Raji (cell line): ENCODE measurements around the gene TEKTIP1.

ENCODE experiments used
- POLR2A ChIP-seq: IDR thresholded peaks from 2 replicates; pipeline ENCODE4 v1.6.1; 2011; ENCODE audit warnings: low read depth, low read length, control low read depth; ENCODE audit not compliant: insufficient read depth

TEKTIP1 gene

DNA sequence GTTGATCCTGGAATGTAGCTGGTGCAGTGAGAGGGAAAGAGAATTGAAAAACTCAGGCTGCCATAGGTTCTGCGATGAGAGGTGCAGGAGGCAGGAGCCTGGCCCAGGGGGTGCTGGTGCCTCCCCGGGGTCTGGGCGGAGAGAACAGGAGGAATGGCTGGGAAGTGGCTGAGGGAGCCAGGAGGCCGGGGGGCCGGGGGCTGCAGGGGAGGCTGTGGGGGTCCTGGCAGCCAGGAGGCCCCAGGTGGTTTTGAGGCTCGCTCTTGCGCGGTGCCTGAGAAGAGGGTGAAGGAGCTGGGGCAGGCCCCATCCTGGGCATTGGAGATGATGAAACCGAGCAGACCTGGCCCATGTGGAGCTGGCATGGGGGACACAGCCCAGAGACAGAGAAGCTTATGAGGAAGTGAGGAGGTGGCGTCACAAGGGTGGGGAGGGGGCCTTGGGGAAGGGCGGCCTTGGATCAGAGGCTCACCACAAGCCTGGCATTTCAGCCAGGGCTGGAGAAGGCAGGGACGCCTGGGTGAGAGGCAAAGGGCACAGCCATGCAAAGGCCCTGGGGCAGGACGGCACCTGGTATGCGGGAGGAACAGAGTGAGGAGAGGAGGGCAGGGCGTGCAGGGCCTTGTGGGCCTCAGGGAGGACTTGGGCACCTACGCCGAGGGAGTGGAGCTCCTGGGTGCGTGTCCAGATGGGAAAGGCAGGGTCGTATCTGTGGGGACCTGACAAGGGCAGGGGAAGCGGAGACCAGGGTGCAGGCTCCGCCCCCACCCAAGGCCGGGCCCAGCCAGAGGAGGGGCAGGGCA is 1.3 kb upstream of the TEKTIP1 start:
- no peak for TF ChIP-seq POLR2A

DNA sequence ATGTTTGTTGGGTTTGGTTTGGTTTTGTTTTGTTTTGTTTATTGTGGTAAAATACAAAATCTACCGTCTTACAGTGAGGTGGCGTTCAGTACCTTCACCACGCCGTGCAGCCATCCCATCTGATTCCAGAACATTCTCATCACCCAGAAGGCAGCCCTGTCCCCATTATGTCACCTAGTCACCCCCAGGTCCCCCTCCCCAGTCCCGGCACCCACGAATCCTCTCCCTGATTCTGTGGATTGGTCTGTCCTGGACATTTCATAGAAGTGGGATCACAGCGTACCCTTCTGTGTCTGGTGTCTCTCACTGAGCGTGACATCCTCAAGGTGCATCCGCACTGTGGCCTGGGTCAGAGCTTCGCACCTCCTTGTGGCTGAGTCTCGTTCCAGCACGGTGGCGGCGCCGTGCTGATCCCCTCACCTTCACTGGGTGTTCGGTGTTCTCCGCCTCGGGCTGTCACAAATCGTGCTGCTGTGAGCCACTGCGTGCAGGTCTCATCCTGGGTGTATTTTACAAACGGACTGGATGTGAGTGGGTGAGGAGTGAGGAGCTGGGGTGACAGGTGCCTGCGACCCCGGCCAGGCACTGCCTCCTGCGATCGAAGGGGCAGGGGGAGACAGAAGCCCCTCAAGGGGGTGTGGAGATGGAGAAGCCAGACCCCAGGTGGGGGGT is 580 bp upstream of the TEKTIP1 start:
- no peak for TF ChIP-seq POLR2A

DNA sequence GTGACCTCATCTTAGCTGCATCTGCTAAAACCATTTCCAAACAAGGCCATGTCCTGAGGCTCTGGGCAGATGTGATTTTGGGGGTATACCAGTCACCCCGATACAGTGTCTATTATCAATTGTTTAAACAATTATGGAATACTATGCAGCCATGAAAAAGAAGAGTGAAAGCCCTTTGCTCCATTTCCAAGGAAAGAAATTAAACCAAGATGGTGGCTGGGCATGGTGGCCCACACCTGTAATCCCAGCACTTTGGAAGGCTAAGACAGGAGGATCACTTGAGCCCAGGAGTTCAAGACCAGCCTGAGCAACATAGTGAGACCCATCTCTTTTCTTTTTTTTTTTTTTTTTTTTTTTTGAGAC is 763 bp downstream of the TEKTIP1 start:
- no peak for TF ChIP-seq POLR2A

DNA sequence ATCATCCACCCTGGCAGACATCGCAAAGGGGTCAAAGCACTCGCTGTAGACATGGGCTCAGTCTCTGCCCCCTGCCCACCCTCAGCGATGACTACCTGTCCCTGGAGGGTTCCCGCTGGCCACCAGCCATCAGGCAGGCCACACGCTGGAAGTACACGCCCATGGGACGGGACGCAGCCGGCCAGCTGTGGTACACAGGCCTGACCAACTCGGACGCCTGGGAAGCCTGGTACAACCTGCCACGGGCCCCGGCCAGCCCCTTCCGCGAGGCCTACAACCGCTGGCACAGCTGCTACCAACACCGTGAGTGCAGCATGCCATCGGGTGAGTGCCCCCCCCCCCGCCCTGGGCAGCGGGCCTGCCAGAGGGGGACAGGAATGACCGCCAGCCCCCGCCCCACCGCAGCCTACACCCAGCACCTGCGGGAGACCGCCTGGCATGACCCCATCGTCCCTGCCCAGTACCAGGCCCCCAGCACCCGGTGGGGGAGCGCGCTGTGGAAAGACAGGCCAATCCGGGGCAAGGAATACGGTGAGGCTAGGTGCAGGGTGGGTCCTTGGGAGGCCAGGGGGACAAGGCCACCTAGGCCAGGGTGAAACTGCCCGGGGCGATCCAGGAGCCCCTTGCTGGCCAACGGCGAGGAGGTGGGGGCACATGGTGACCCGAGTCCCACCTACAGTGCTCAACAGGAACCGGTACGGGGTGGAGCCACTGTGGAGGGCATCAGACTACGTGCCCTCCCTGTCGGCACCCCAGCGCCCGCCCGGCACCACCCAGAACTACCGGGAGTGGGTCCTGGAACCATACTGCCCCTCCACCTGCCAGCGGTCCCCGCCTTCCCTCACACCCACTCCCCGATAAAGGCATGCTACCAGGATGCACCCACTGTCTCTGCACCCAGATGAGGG is 4.4 kb downstream of the TEKTIP1 start:
- no peak for TF ChIP-seq POLR2A

DNA sequence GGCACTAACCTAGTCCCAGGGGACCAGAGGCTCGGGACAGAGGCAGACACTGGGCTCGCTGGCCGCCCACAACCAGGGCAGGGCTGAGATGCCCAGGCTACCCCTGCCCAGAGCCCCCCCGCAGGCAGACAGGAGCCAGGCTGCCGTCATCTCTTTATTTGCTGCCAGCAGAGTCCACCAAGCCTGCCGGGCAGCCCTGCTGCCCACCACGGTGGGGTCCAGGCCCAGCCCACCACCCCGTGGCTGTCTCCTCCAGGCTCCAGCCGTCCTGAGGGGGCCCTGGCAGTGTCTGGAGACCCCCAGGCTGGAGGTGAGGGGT is 5.0 kb downstream of the TEKTIP1 start:
- no peak for TF ChIP-seq POLR2A

DNA sequence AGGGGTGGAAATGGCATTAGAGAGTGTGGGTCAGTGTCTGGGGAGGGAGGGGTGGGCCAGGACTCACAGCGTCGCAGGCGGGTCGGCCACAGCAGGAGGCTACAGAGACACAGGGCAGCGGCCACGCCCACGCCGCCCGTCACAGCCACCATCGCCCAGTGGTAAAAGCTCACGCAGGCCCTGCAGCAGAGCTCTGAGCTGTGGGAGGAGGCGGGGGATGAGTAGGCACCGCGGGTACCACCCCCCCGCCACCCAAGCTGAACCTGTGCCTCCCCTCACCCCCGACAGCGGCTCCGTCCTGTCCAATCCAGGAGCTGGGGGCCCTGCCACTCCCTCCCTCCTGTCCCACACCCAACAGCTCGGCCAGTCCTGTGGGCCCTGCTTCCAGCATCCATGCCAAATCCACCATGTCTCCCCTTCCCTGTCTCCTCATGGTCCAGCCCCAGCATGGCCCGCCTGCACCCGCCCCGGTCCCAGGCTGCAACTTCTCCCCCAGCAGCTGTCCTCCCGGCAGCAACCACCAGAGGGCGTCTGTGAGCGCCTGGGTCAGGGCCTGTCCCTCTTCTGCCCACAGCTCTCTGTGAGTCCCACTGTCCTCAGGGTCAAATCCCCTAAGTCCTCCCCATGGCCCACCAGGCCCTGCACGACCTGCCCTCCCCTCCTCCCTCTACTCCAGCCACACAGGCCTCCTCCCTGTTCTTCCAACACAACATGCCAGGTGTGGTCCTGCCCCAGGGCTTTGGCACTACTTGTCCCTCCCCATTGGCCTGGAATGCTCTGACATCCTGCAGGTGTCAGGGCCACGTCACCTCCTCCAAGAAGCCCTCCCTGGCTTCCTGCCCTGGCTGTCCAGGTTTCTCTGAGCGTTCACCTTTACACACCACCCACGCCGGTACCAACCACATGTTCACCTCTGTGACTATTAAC is 6.0 kb downstream of the TEKTIP1 start:
- no peak for TF ChIP-seq POLR2A

DNA sequence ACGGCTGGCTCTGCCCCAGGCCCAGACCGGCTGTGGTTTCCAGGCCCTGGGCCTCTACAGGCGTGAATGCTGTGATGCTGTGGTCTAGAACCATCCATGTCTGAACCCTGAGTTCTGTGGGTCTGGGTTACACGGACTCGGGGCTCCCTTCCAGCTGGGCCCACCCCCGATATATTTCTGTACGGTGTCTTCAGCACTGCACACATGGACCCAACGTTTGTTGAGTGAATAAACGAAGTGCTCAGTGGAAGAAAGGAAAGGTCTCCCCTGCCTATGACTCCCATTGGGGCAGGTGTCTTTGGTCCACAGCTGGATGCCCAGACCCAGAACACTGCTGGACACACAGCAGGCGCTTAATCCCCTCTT is 6.7 kb downstream of the TEKTIP1 start:
- no peak for TF ChIP-seq POLR2A

DNA sequence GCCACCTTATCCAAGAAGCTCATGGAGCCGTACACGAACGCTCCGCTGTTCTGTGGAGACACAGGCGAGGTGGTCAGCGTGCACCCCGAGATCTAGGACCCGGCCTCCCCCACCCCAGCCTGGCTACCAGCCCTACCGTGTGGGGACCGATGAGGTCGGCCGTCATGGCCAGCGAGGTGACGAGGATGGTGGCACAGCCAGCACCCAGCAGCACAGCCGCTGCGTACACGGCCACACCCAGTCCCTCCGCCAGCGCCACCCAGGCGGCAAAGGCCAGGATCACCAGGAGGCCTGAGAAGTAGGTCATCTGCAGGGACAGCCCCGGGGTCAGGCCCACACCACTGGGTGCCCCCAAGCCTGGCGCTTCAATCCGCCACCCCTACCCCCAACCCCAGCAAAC is 7.1 kb downstream of the TEKTIP1 start:
- no peak for TF ChIP-seq POLR2A

DNA sequence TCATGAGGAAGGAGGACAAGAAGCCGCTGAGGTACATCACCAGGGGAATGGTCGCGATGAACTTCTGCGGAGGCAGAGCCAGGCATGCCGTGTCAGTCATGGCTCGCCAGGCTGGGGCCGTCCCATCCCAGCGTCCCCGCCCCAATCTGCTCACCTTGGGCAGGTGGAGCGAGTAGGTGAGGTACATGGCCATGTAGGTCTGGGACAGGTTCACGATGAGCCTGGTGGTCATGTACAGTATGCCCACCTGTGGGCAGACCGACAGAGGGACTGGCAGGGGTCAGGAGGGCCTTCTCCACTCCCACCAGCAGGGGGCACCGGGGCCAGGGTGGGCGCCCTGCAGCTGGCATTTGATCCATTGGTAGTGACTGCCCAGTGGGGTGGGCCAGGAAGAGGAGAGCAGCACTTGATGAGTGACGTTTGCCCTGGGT is 8.3 kb downstream of the TEKTIP1 start:
- no peak for TF ChIP-seq POLR2A

DNA sequence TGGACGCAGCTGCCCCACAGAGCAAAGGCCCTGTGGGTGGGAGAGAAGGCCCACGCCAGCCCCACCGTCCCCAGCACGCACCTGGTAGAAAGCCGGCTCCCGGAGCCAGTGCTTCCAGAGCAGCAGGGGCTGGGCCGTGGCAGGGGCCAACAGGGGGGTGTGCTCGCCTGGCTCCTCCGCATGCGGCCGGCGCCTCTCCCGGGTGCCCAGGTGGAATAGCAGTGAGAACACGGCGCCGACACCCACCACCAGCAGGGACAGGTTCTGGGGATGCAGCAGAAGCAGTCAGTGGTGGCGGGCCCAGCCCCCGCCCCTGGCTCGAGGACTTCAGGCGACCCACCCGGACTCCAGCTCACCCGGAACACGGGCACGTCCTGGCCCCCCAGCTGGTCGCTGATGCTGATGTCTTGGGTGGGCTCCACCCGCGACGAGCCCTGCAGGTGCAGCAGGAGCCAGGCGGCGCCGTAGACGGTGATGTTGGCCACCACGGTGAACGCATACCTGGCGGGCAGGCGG is 8.9 kb downstream of the TEKTIP1 start:
- no peak for TF ChIP-seq POLR2A

DNA sequence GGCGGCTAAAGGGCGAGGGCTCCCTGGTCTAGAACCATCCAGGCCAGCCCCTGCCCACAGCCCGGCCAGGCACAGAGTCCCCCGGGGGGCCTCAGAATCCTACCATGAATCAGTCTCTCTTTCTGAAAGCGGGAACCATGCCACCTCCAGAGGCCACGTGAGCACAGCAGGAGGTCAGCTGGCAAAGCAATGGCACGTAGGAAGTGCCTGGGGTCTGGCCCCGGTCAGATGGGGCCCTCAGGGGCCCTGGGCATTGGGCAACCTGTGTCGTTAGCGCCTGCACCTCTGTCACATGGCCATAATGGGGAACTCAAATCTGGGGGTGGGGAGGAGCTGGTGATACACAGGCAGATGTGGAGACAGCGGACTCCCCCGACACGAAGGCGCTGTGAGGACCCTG is 9.6 kb downstream of the TEKTIP1 start:
- TF ChIP-seq POLR2A: no peak

DNA sequence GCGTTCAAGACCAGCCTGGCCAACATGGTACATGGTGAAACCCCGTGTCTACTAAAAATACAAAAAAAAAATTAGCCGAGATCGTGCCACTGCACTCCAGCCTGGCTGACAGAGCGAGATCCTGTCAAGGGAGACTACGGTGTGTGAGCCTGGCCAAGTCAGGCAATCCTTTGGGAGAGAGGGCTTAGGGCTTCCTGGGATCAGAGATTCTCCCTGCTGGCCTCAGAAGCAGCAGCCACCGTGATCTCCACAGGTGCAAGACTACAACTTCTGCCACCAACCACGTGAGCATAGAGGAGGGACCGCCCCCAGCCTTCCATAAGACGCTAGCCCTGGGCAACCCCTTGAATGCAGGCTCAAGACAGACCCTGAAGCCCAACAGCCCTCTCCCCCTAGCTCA is 10.8 kb downstream of the TEKTIP1 start:
- TF ChIP-seq POLR2A: no peak

DNA sequence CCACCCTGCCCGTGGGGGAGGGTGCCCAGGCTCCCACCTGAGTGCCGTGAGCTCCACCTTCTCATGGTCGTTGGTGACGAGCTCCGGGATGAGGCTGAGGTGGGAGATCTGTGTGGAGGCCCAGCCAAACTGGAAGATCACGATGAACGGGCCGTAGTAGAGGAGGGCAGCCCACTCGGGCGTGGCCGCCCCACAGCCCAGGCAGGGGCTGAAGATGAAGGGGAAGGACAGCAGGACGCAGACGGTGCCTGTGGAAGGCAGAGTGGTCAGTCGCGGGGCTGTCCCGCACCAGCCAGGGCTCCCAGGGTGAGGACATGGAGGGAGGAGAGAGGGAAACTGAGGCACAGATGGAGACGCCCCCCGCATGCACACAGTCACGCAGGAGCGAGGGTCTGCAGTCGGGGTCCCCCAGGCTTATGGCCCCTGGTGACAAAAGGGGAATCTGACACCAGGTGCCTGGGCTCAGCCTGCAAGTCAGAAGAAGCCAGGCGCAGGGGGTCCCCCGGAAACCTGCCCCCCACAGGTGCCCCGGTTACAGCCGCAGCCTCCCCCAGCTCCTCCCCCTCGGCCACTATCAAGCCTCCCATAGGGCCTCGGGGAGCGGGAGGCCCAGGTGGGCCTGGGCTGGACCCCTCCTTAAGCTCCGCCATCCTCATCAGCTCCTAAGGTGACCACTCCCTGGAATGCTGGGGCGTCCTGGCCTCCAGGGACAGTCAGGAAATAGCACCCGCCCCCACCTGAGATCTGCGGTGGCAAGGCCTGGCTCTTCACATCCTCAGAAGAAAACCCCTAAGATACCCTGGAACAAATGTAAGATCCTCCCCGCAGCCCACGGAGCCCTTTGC is 12.2 kb downstream of the TEKTIP1 start:
- no peak for TF ChIP-seq POLR2A

DNA sequence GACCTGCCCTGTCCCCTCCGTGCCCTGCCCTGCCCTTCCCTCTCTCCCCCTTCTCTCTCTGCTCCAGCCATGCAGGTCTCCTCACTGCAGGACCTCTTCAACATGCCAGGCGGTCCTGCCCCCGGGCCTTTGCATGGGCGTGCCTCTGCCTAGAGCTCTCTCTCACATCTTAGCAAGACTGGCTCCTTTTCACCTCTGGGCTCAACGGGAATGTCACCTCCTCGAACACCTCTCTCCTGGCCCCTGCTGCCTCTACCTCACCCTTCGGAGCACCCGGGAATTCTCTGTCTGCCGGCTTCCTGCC is 12.8 kb downstream of the TEKTIP1 start:
- TF ChIP-seq POLR2A: no peak
